GM12878 (cell line): Measurements from ENCODE around the gene MTFMT. TPM values are rescaled to one million over a fixed set of nuclear protein-coding genes. Genes with fewer than 3 reads are reported as not detected.

ENCODE experiments used
- ATAC-seq: fragments of 200-7000 bp; cut with Tn5 transposase; 3 replicates; pipeline ENCODE4 v1.9.1; 2020; ENCODE audit warnings: mild to moderate bottlenecking, moderate library complexity
- BruUV-seq: library from RNA; stranded (reverse); fragments of 400-500 nt; replicated peaks from 2 replicates; lab custom pipeline; 2021; lab: Mats Ljungman, UMichigan
- CTCF ChIA-PET: fragments of 300-600 bp; sonication (Branson Sonifier 250); formaldehyde crosslinking; extraction: SDS; loops from one replicate; lab custom pipeline; 2021; ENCODE audit warnings: inconsistent platforms; lab: Yijun Ruan, JAX
- POLR2A ChIA-PET: fragments of 350-600 bp; formaldehyde crosslinking; extraction: SDS; loops from one replicate; lab custom pipeline; 2021; ENCODE audit warnings: inconsistent platforms; lab: Charles Lee
- RAD21 ChIA-PET: fragments of 300-600 bp; sonication (Branson Sonifier 250); formaldehyde crosslinking; loops from one replicate; lab custom pipeline; 2023; ENCODE audit warnings: antibody characterized with exemption; ENCODE audit not compliant: unreplicated experiment; lab: Charles Lee
- SMC1A ChIA-PET: fragments of 300-600 bp; sonication (Branson Sonifier 250); formaldehyde crosslinking; loops from one replicate; lab custom pipeline; 2023; ENCODE audit not compliant: unreplicated experiment, uncharacterized antibody; lab: Charles Lee
- DNase-seq: peaks from one replicate; pipeline ENCODE4 v3.0.0-alpha.2; 2011; ENCODE audit warnings: low read depth, low spot score
- FAIRE-seq: peaks from 3 replicates; lab custom pipeline; 2011; peaks lifted over from hg19 to GRCh38; lab: Jason Lieb, UNC
- H2AFZ ChIP-seq: 2 replicates; pipeline ENCODE4 v1.6.0; 2011; ENCODE audit warnings: low read depth, low read length, control low read depth; ENCODE audit not compliant: control insufficient read depth
- H3K27ac ChIP-seq: 2 replicates; pipeline ENCODE4 v1.5.1; 2011; ENCODE audit warnings: control low read depth; ENCODE audit not compliant: control insufficient read depth, insufficient read depth
- H3K27me3 ChIP-seq, 2 experiments: replicated peaks in 1 of 2; 2 replicates each; pipeline versions ENCODE4 v1.6.0 to v1.6.1; 2011; ENCODE audit warnings: low read length in 1 of 2; ENCODE audit not compliant: control insufficient read depth in 2 of 2, insufficient read depth in 2 of 2
- H3K36me3 ChIP-seq, 2 experiments: 2 replicates each; pipeline ENCODE4 v1.5.1; 2011; ENCODE audit warnings: low read length in 1 of 2; ENCODE audit not compliant: control insufficient read depth in 2 of 2, insufficient read depth in 2 of 2
- H3K4me1 ChIP-seq: 2 replicates; pipeline ENCODE4 v1.6.1; 2011; ENCODE audit warnings: mild to moderate bottlenecking, low read length, moderate library complexity, mixed read lengths; ENCODE audit not compliant: control insufficient read depth, insufficient read depth
- H3K4me2 ChIP-seq: 2 replicates; pipeline ENCODE4 v1.6.0; 2011; ENCODE audit warnings: control low read depth; ENCODE audit not compliant: control insufficient read depth, insufficient read depth
- H3K4me3 ChIP-seq: fragments of 200-600 bp; sonication (generic); 2 replicates; pipeline ENCODE4 v1.5.1; 2016
- H3K79me2 ChIP-seq: 2 replicates; pipeline ENCODE4 v1.6.0; 2011; ENCODE audit warnings: low read length; ENCODE audit not compliant: control insufficient read depth, insufficient read depth
- H3K9ac ChIP-seq: 2 replicates; pipeline ENCODE4 v1.8.0; 2011; ENCODE audit warnings: low read length, control low read depth, mixed read lengths; ENCODE audit not compliant: control insufficient read depth, insufficient read depth
- H3K9me3 ChIP-seq: replicated peaks from 3 replicates; pipeline ENCODE4 v1.5.1; 2011; ENCODE audit warnings: mild to moderate bottlenecking, low read length; ENCODE audit not compliant: control insufficient read depth, insufficient read depth
- H4K20me1 ChIP-seq: 2 replicates; pipeline ENCODE4 v1.6.0; 2011; ENCODE audit not compliant: control insufficient read depth, insufficient read depth
- CHD1 ChIP-seq: IDR thresholded peaks from 2 replicates; pipeline ENCODE4 v1.6.1; 2012; ENCODE audit warnings: low read depth, low read length, improper control_type of control experiment
- CHD2 ChIP-seq: IDR thresholded peaks from 2 replicates; pipeline ENCODE4 v1.6.1; 2011; ENCODE audit warnings: low read depth, low read length, improper control_type of control experiment, borderline replicate concordance
- CREM ChIP-seq: IDR thresholded peaks from 2 replicates; pipeline ENCODE4 v1.6.1; 2014; ENCODE audit warnings: antibody characterized with exemption, low read depth
- EED ChIP-seq: sonication (generic); IDR thresholded peaks from 2 replicates; pipeline ENCODE4 v1.6.1; 2016; ENCODE audit warnings: antibody characterized with exemption, low read depth
- HDGF ChIP-seq: fragments of 450-650 bp; IDR thresholded peaks from 2 replicates; pipeline ENCODE4 v1.6.1; 2016; ENCODE audit warnings: antibody characterized with exemption
- MXI1 ChIP-seq: fragments of 150-350 bp; IDR thresholded peaks from 2 replicates; pipeline ENCODE4 v1.6.1; 2011; ENCODE audit warnings: low read depth, mild to moderate bottlenecking, inconsistent platforms, low read length, improper control_type of control experiment
- MYB ChIP-seq: fragments of 150-350 bp; IDR thresholded peaks from 2 replicates; pipeline ENCODE4 v1.6.1; 2014; ENCODE audit warnings: mild to moderate bottlenecking, low read depth, low read length, borderline replicate concordance
- PAX5 ChIP-seq: IDR thresholded peaks from 2 replicates; pipeline ENCODE4 v1.6.1; 2011; ENCODE audit warnings: low read depth, low read length, borderline replicate concordance
- PAX8 ChIP-seq: fragments of 450-650 bp; IDR thresholded peaks from 2 replicates; pipeline ENCODE4 v1.6.1; 2017; ENCODE audit warnings: mild to moderate bottlenecking, moderate library complexity
- POU2F2 ChIP-seq: IDR thresholded peaks from 3 replicates; pipeline ENCODE4 v1.6.1; 2011; ENCODE audit warnings: low read depth, mild to moderate bottlenecking, low read length, borderline replicate concordance
- RELA ChIP-seq: fragments of 450-650 bp; IDR thresholded peaks from 2 replicates; pipeline ENCODE4 v1.8.0; 2014; ENCODE audit warnings: borderline replicate concordance; ENCODE audit not compliant: partially characterized antibody
- RUNX3 ChIP-seq: IDR thresholded peaks from 2 replicates; pipeline ENCODE4 v1.6.1; 2012; ENCODE audit warnings: low read length, inconsistent platforms
- SIN3A ChIP-seq: IDR thresholded peaks from 2 replicates; pipeline ENCODE4 v1.6.1; 2012; ENCODE audit warnings: low read depth, low read length, improper control_type of control experiment
- SRF ChIP-seq, 2 experiments: IDR thresholded peaks; 2 replicates each; pipeline ENCODE4 v1.6.1; 2011; ENCODE audit warnings: low read depth in 2 of 2, low read length in 2 of 2, mild to moderate bottlenecking in 1 of 2, moderate library complexity in 1 of 2
- WGBS: methylation state at CpG from one replicate; pipeline ENCODE4 v1.1.6; 2016; ENCODE audit warnings: low lambda C conversion rate; ENCODE audit not compliant: insufficient replicate concordance, insufficient coverage; ENCODE audit errors: missing lambda C conversion rate; 5-methylcytosine and 5-hydroxymethylcytosine counted together
- in situ Hi-C: fragments of 300-500 bp; cut with MboI; formaldehyde crosslinking; loops from 9 replicates; pipeline ENCODE4 v1.14.3; 2018; ENCODE audit warnings: mixed read lengths
- intact Hi-C: fragments of 100-400 bp; cut with micrococcal nuclease; formaldehyde crosslinking; loops from one replicate; pipeline ENCODE4 v1.14.2; 2022; ENCODE audit not compliant: unreplicated experiment
- polyA plus RNA-seq, 11 experiments: library from polyadenylated mRNA; depleted of rRNA in 4 of 11; unstranded in 6 of 11; stranded (reverse) in 5 of 11; fragments of >200 nt; fragmentation: Nextera tagmentation in 4 of 11; fragmentation: Illumina TruSeq in 1 of 11; extraction: Ambion mirVana in 4 of 11; extraction: Trizol in 1 of 11; gene quantifications; 1 replicate in 1 of 11; 2 replicates in 10 of 11; pipeline versions ENCODE4 v1.2.1 to v1.2.3, GENCODE V29; 2011 to 2016; ENCODE audit warnings: inconsistent platforms in 2 of 11, missing spikeins in 2 of 11, low read depth in 1 of 11
- total RNA-seq, 4 experiments: library from RNA; depleted of rRNA in 3 of 4; stranded (reverse); fragments of >200 nt in 3 of 4; fragmentation: Illumina TruSeq in 1 of 4; extraction: Trizol in 1 of 4; gene quantifications; 2 replicates each; pipeline versions ENCODE4 v1.2.1 to v1.2.3, GENCODE V29; 2013 to 2021
- TF ChIP-seq, protein P1 (sequence below): fragments of 450-650 bp; IDR thresholded peaks from 2 replicates; pipeline ENCODE4 v1.6.1; 2018; ENCODE audit warnings: borderline replicate concordance, mild to moderate bottlenecking; ENCODE audit not compliant: partially characterized antibody
- TF ChIP-seq, protein P2 (sequence below): IDR thresholded peaks from 2 replicates; pipeline ENCODE4 v1.6.1; 2011; ENCODE audit warnings: low read depth, mild to moderate bottlenecking, low read length, moderate library complexity, borderline replicate concordance; ENCODE audit errors: extremely low read depth
- TF ChIP-seq, protein P3 (sequence below): fragments of 450-650 bp; formaldehyde crosslinking; IDR thresholded peaks from 2 replicates; pipeline ENCODE4 v1.5.0; 2022; ENCODE audit warnings: mild to moderate bottlenecking, missing genetic modification characterization

MTFMT gene
- total and polyA plus RNA-seq, 10 of the 15 experiments (the other 5 are each of a cell fraction or from before 2014, with no cell fraction given), result 1.7 to 29.8 (median 17.4) TPM

DNA sequence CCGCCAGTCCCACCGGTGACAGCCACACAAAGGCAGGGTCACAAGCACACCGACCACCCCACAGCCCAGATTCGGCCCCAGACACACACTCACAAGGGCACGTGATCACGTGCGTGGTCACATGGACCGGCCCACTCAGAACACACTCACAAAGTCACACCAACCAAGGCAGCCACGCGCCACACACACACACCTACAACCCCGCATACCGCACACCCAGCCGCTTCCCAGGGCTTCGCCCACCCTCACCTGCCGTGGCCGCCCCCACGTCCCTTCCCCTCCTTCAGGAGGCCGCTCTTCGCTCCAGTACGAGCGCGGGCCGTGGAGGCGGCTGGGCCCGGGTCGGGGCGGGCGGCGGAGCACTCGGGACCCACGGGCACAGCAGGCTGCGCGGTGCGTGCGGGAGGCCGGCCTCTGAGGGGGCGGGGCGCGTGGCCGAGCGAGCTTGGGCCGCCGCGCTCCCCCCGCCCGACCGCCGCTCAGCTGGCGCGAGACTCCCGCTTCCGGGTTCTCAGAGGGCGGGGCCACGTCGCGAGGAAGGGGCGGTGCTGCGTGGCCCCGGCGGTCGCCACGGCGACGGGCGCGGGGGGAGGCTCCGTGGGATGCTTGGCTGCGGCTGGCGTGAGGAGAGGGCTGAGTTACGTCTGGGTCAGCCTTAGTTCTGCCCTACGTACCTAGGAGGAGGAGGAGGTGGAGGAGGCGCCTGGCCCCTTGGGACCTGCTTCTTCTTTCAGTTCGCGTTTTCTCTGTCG, 39.8 kb downstream of the MTFMT start, which contains the start of gene SPG21:
Gene SPG21, minus strand, starts transcription at position 499 of the 752 bp plus-strand sequence. CDS start 6,345 bp downstream, outside the sequence.
- in situ Hi-C loops (no loop called here), intact Hi-C loops (loop anchor here (2.0 to 10.0 kb wide), 3 partner anchors 39 to 165 kb away; partner anchors contain the start of genes MTFMT and PIF1)
- CTCF ChIA-PET, result interaction anchor here (0.6 to 1.3 kb wide), 3 partner anchors 12 to 179 kb away, joined by 3 read pairs; no protein-coding TSS in a partner anchor
- RAD21 ChIA-PET, result interaction anchor here (1.0 to 2.3 kb wide), 3 partner anchors 19 to 112 kb away, joined by 3 to 6 read pairs (median 5); no protein-coding TSS in a partner anchor
- Histone ChIP-seq H3K4me3 (peak within 1 kb of the TSS; percentile 82), H3K9ac (peak within 1 kb of the TSS; percentile 98), H3K4me2 (peak within 1 kb of the TSS; percentile 88), H4K20me1 (no peaks in the 10 kb centered on the region), H3K27ac (peak within 1 kb of the TSS; percentile 92), H3K9me3 (no peaks in the 10 kb centered on the region), H3K79me2 (peaks cover 33% of the 10 kb centered on the region), H3K4me1 (peaks cover 4% of the 10 kb centered on the region), H3K27me3 (no peaks in the 10 kb centered on the region), H3K36me3 (no peaks in the 10 kb centered on the region), H2AFZ (peak within 1 kb of the TSS; percentile 91)
- 2% methylated on average over 66 of the region's 75 CpGs for WGBS
- peak; percentile 91 for DNase-seq
- BruUV-seq, result no TSS peak
- peak; percentile 95 for ATAC-seq
- SMC1A ChIA-PET, result interaction anchor here (0.6 to 1.3 kb wide), 4 partner anchors 11 to 531 kb away, joined by 3 to 6 read pairs (median 4); no protein-coding TSS in a partner anchor
- POLR2A ChIA-PET, result interaction anchor here (0.6 to 1.3 kb wide), 9 partner anchors 10 to 760 kb away, joined by 3 to 9 read pairs (median 3); partner anchors contain the start of gene TRIP4
- peak; percentile 94 for FAIRE-seq
- peak; percentile 46; the same call in 1 of the 2 replicates for TF ChIP-seq RUNX3
- TF ChIP-seq CHD2, result peak; percentile 88
- no peak for TF ChIP-seq CHD1
- TF ChIP-seq RELA, result peak; percentile 61
- peak; percentile 21 for TF ChIP-seq PAX5
- TF ChIP-seq, protein P1, sequence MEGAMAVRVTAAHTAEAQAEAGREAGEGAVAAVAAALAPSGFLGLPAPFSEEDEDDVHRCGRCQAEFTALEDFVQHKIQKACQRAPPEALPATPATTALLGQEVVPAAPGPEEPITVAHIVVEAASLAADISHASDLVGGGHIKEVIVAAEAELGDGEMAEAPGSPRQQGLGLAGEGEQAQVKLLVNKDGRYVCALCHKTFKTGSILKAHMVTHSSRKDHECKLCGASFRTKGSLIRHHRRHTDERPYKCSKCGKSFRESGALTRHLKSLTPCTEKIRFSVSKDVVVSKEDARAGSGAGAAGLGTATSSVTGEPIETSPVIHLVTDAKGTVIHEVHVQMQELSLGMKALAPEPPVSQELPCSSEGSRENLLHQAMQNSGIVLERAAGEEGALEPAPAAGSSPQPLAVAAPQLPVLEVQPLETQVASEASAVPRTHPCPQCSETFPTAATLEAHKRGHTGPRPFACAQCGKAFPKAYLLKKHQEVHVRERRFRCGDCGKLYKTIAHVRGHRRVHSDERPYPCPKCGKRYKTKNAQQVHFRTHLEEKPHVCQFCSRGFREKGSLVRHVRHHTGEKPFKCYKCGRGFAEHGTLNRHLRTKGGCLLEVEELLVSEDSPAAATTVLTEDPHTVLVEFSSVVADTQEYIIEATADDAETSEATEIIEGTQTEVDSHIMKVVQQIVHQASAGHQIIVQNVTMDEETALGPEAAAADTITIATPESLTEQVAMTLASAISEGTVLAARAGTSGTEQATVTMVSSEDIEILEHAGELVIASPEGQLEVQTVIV, result peak; percentile 72
- peak; percentile 62 for TF ChIP-seq EED
- TF ChIP-seq, protein P2, sequence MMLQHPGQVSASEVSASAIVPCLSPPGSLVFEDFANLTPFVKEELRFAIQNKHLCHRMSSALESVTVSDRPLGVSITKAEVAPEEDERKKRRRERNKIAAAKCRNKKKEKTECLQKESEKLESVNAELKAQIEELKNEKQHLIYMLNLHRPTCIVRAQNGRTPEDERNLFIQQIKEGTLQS, result peak; percentile 85; the same call in 1 of the 2 replicates
- TF ChIP-seq CREM, result peak; percentile 66; the same call in 1 of the 2 replicates
- no peak for TF ChIP-seq SRF (IDR thresholded peaks at IDR 0.05; ENCODE audit: low read depth in 2 of 2, low read length in 2 of 2)
- TF ChIP-seq MYB, result no peak
- peak; percentile 59 for TF ChIP-seq HDGF
- TF ChIP-seq, protein P3, sequence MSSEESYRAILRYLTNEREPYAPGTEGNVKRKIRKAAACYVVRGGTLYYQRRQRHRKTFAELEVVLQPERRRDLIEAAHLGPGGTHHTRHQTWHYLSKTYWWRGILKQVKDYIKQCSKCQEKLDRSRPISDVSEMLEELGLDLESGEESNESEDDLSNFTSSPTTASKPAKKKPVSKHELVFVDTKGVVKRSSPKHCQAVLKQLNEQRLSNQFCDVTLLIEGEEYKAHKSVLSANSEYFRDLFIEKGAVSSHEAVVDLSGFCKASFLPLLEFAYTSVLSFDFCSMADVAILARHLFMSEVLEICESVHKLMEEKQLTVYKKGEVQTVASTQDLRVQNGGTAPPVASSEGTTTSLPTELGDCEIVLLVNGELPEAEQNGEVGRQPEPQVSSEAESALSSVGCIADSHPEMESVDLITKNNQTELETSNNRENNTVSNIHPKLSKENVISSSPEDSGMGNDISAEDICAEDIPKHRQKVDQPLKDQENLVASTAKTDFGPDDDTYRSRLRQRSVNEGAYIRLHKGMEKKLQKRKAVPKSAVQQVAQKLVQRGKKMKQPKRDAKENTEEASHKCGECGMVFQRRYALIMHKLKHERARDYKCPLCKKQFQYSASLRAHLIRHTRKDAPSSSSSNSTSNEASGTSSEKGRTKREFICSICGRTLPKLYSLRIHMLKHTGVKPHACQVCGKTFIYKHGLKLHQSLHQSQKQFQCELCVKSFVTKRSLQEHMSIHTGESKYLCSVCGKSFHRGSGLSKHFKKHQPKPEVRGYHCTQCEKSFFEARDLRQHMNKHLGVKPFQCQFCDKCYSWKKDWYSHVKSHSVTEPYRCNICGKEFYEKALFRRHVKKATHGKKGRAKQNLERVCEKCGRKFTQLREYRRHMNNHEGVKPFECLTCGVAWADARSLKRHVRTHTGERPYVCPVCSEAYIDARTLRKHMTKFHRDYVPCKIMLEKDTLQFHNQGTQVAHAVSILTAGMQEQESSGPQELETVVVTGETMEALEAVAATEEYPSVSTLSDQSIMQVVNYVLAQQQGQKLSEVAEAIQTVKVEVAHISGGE, result 0 out of 2 replicates have a peak, but pooled peaks have one; percentile 16
- TF ChIP-seq MXI1, result peak; percentile 94; the same call in 1 of the 2 replicates
- no peak for TF ChIP-seq PAX8
- 0 out of 3 replicates have a peak, but pooled peaks have one; percentile 41 for TF ChIP-seq POU2F2
- peak; percentile 80 for TF ChIP-seq SIN3A
